T47D (cell line): ENCODE results near the gene LYVE1.

Experiments used
- DNase-seq, 2 experiments: peaks; one replicate each; pipeline versions ENCODE4 v3.0.0 to v3.0.0-alpha.2; 2011 to 2012; ENCODE audit warnings: low read depth in 1 of 2, low spot score in 1 of 2
- JUND ChIP-seq: IDR thresholded peaks from 2 replicates; pipeline ENCODE4 v1.6.1; 2012; ENCODE audit warnings: low read depth
- in situ Hi-C: cut with HindIII; loops from 2 replicates; pipeline ENCODE4 v1.10.0; 2016; ENCODE audit warnings: low sequenced_read_pairs, low pct_unique_long_range_greater_than_20kb

Gene LYVE1

GRCh38 chr11:10564696-10565318, 3.7 kb downstream of the LYVE1 start:
- DNase-seq = peak in 1 of 2 experiments; percentile 35
- in situ Hi-C loops = no loop called here
- TF ChIP-seq JUND = no peak

- DNase-seq = no peak
These were observed 4.4 kb downstream of the LYVE1 start for GRCh38 chr11:10564030-10564429.

GRCh38 chr11:10561947-10562346, 6.5 kb downstream of the LYVE1 start:
- in situ Hi-C loops = no loop called here
- TF ChIP-seq JUND = no peak

More at GRCh38 chr11:10564030-10564429, 4.4 kb downstream of the LYVE1 start:
- no peak for TF ChIP-seq JUND
- in situ Hi-C loops = no loop called here

GRCh38 chr11:10561043-10561818, 7.2 kb downstream of the LYVE1 start:
- in situ Hi-C loops = no loop called here
- DNase-seq = no peak
- no peak for TF ChIP-seq JUND

More at GRCh38 chr11:10561947-10562346, 6.5 kb downstream of the LYVE1 start:
- no peak for DNase-seq

- no peak for TF ChIP-seq JUND
- in situ Hi-C loops = no loop called here
- no peak for DNase-seq
These were observed 10.2 kb downstream of the LYVE1 start for GRCh38 chr11:10558288-10558687.

GRCh38 chr11:10556590-10556989, 11.9 kb downstream of the LYVE1 start:
- no peak for TF ChIP-seq JUND

GRCh38 chr11:10551845-10552352, 16.6 kb downstream of the LYVE1 start:
- DNase-seq = no peak
- TF ChIP-seq JUND = no peak
- in situ Hi-C loops = no loop called here

More at GRCh38 chr11:10556590-10556989, 11.9 kb downstream of the LYVE1 start:
- peak in 1 of 2 experiments; percentile 28 for DNase-seq
- in situ Hi-C loops = no loop called here

GRCh38 chr11:10551290-10551592, 17.2 kb downstream of the LYVE1 start:
- DNase-seq = no peak
- TF ChIP-seq JUND = no peak
- in situ Hi-C loops = no loop called here

GRCh38 chr11:10550503-10551289, 17.8 kb downstream of the LYVE1 start:
- TF ChIP-seq JUND = no peak
- in situ Hi-C loops = no loop called here
- no peak for DNase-seq

- TF ChIP-seq JUND = no peak
- in situ Hi-C loops = no loop called here
- DNase-seq = no peak
These were observed 23.7 kb downstream of the LYVE1 start for GRCh38 chr11:10544491-10545465.

- in situ Hi-C loops = no loop called here
- TF ChIP-seq JUND = no peak
- DNase-seq = no peak
These were observed 24.7 kb downstream of the LYVE1 start for GRCh38 chr11:10543782-10544181.

GRCh38 chr11:10542776-10543175, 25.7 kb downstream of the LYVE1 start:
- DNase-seq = no peak
- in situ Hi-C loops = no loop called here
- TF ChIP-seq JUND = no peak
